IMR-90 (cell line): ENCODE data around the gene YIPF3. TPM values are rescaled to one million over a fixed set of nuclear protein-coding genes. Genes with fewer than 3 reads are reported as not detected.

Experiments
- ATAC-seq: fragments of 200-7000 bp; cut with Tn5 transposase; 2 replicates; pipeline ENCODE4 v1.9.1; 2020; ENCODE audit warnings: low read depth, mild to moderate bottlenecking, moderate library complexity
- BruUV-seq: library from RNA; stranded (reverse); fragments of 400-500 nt; replicated peaks from 2 replicates; lab custom pipeline; 2021; lab: Mats Ljungman, UMichigan
- CTCF ChIA-PET: fragments of 300-600 bp; formaldehyde crosslinking; extraction: SDS; loops from one replicate; lab custom pipeline; 2021; ENCODE audit warnings: antibody characterized with exemption; lab: Yijun Ruan, JAX
- POLR2A ChIA-PET: fragments of 300-600 bp; sonication (Branson Sonifier 250); formaldehyde crosslinking; loops from one replicate; lab custom pipeline; 2022; ENCODE audit warnings: antibody characterized with exemption; ENCODE audit not compliant: unreplicated experiment; lab: Charles Lee
- DNase-seq: peaks from one replicate; pipeline ENCODE4 v3.0.0; 2013
- H2AFZ ChIP-seq: replicated peaks from 2 replicates; pipeline ENCODE3; 2013; ENCODE audit warnings: low read length, mild to moderate bottlenecking; ENCODE audit not compliant: poor library complexity
- H2AK5ac ChIP-seq: 2 replicates; pipeline ENCODE4 v1.6.1; 2013; ENCODE audit warnings: low read depth, low read length, inconsistent platforms
- H2AK9ac ChIP-seq: replicated peaks from 2 replicates; pipeline ENCODE3; 2013; ENCODE audit warnings: mild to moderate bottlenecking, low read depth, low read length, moderate library complexity; ENCODE audit not compliant: poor library complexity
- H2BK120ac ChIP-seq: 2 replicates; pipeline ENCODE4 v1.6.1; 2013; ENCODE audit warnings: low read depth, low read length, inconsistent platforms
- H2BK15ac ChIP-seq: 3 replicates; pipeline ENCODE4 v1.6.1; 2013; ENCODE audit warnings: low read depth, low read length, inconsistent platforms
- H2BK20ac ChIP-seq: 2 replicates; pipeline ENCODE4 v1.6.1; 2013; ENCODE audit warnings: low read depth, mild to moderate bottlenecking, inconsistent platforms, low read length, moderate library complexity
- H2BK5ac ChIP-seq: 2 replicates; pipeline ENCODE4 v1.6.1; 2013; ENCODE audit warnings: mild to moderate bottlenecking, low read depth, low read length, inconsistent platforms; ENCODE audit not compliant: poor library complexity, severe bottlenecking
- H3K14ac ChIP-seq: replicated peaks from 2 replicates; pipeline ENCODE4 v1.6.1; 2013; ENCODE audit warnings: low read depth, low read length, inconsistent platforms
- H3K18ac ChIP-seq: 2 replicates; pipeline ENCODE4 v1.6.1; 2013; ENCODE audit warnings: low read depth, low read length, control low read depth
- H3K23ac ChIP-seq: 2 replicates; pipeline ENCODE4 v1.6.1; 2013; ENCODE audit warnings: low read depth, low read length, inconsistent platforms
- H3K27ac ChIP-seq: 2 replicates; pipeline ENCODE4 v1.5.1; 2013; ENCODE audit warnings: mild to moderate bottlenecking, control low read depth, low read length; ENCODE audit not compliant: insufficient read depth
- H3K27me3 ChIP-seq: 2 replicates; pipeline ENCODE4 v1.6.1; 2013; ENCODE audit warnings: low read length; ENCODE audit not compliant: control insufficient read depth, insufficient read depth
- H3K36me3 ChIP-seq: 2 replicates; pipeline ENCODE4 v1.6.1; 2013; ENCODE audit warnings: low read length, mixed read lengths; ENCODE audit not compliant: control insufficient read depth, insufficient read depth
- H3K4ac ChIP-seq: 2 replicates; pipeline ENCODE4 v1.6.1; 2013; ENCODE audit warnings: low read depth, low read length, inconsistent platforms
- H3K4me1 ChIP-seq: 2 replicates; pipeline ENCODE4 v1.6.1; 2013; ENCODE audit warnings: low read length, mixed read lengths; ENCODE audit not compliant: control insufficient read depth, insufficient read depth
- H3K4me2 ChIP-seq: 2 replicates; pipeline ENCODE4 v1.6.1; 2013; ENCODE audit warnings: low read depth, mild to moderate bottlenecking, control low read depth, low read length, moderate library complexity
- H3K4me3 ChIP-seq: 2 replicates; pipeline ENCODE4 v1.5.1; 2013; ENCODE audit warnings: low read depth, mild to moderate bottlenecking, control low read depth, low read length, moderate library complexity; ENCODE audit not compliant: insufficient read depth
- H3K56ac ChIP-seq: 2 replicates; pipeline ENCODE4 v1.6.1; 2013; ENCODE audit warnings: low read length, inconsistent platforms; ENCODE audit not compliant: insufficient read depth; ENCODE audit errors: extremely low read depth
- H3K79me1 ChIP-seq, 2 experiments: 2 replicates each; pipeline ENCODE4 v1.6.1; 2013; ENCODE audit warnings: low read length in 2 of 2, inconsistent platforms in 1 of 2, low read depth in 1 of 2
- H3K9ac ChIP-seq: 2 replicates; pipeline ENCODE4 v1.6.1; 2013; ENCODE audit warnings: low read depth, low read length, control low read depth
- H3K9me1 ChIP-seq: 2 replicates; pipeline ENCODE4 v1.6.1; 2013; ENCODE audit warnings: low read length, inconsistent platforms; ENCODE audit not compliant: insufficient read depth
- H3K9me3 ChIP-seq: 2 replicates; pipeline ENCODE4 v1.6.1; 2013; ENCODE audit warnings: low read length; ENCODE audit not compliant: control insufficient read depth, insufficient read depth
- H4K20me1 ChIP-seq: 2 replicates; pipeline ENCODE4 v1.6.1; 2013; ENCODE audit warnings: low read length, inconsistent platforms; ENCODE audit not compliant: insufficient read depth
- H4K5ac ChIP-seq: 2 replicates; pipeline ENCODE4 v1.6.1; 2013; ENCODE audit warnings: mild to moderate bottlenecking, low read depth, low read length, control low read depth
- H4K8ac ChIP-seq, 2 experiments: 2 replicates each; pipeline ENCODE4 v1.6.1; 2013; ENCODE audit warnings: low read depth in 2 of 2, low read length in 2 of 2, control low read depth in 1 of 2, inconsistent platforms in 1 of 2
- H4K91ac ChIP-seq: 2 replicates; pipeline ENCODE4 v1.6.1; 2013; ENCODE audit warnings: low read depth, low read length, inconsistent platforms; ENCODE audit not compliant: insufficient read depth
- BHLHE40 ChIP-seq: fragments of 150-350 bp; IDR thresholded peaks from 2 replicates; pipeline ENCODE4 v1.6.1; 2016; ENCODE audit warnings: mild to moderate bottlenecking, low read depth, low read length
- CEBPB ChIP-seq: IDR thresholded peaks from 2 replicates; pipeline ENCODE4 v1.6.1; 2012; ENCODE audit warnings: low read depth, low read length, improper control_type of control experiment
- CHD1 ChIP-seq: IDR thresholded peaks from 2 replicates; pipeline ENCODE4 v1.6.1; 2012; ENCODE audit warnings: low read depth, low read length, improper control_type of control experiment
- CTCF ChIP-seq: conservative IDR thresholded peaks from 2 replicates; pipeline ENCODE4 v1.5.1; 2012; ENCODE audit warnings: mild to moderate bottlenecking, low read depth, low read length, improper control_type of control experiment
- ELK1 ChIP-seq: fragments of 150-350 bp; IDR thresholded peaks from 2 replicates; pipeline ENCODE4 v1.6.1; 2016; ENCODE audit warnings: low read depth, mild to moderate bottlenecking, low read length, moderate library complexity, borderline replicate concordance
- FOS ChIP-seq: fragments of 150-350 bp; IDR thresholded peaks from 2 replicates; pipeline ENCODE4 v1.6.1; 2016; ENCODE audit warnings: low read depth, low read length
- MXI1 ChIP-seq: IDR thresholded peaks from 2 replicates; pipeline ENCODE4 v1.6.1; 2012; ENCODE audit warnings: low read depth, mild to moderate bottlenecking, low read length, moderate library complexity, borderline replicate concordance
- POLR2A ChIP-seq: IDR thresholded peaks from 2 replicates; pipeline ENCODE4 v1.6.1; 2012; ENCODE audit warnings: mild to moderate bottlenecking, low read depth, low read length
- RAD21 ChIP-seq: IDR thresholded peaks from 2 replicates; pipeline ENCODE4 v1.6.1; 2012; ENCODE audit warnings: low read length, improper control_type of control experiment
- RFX5 ChIP-seq: IDR thresholded peaks from 2 replicates; pipeline ENCODE4 v1.8.0; 2012; ENCODE audit warnings: low read depth, mild to moderate bottlenecking, low read length, moderate library complexity
- USF2 ChIP-seq: fragments of 150-350 bp; IDR thresholded peaks from 2 replicates; pipeline ENCODE4 v1.6.1; 2017; ENCODE audit warnings: mild to moderate bottlenecking, antibody characterized with exemption, low read length, low read depth
- WGBS, 2 experiments: methylation state at CpG; one replicate each; pipeline versions ENCODE4 v1.1.5 to v1.1.7; 2013; ENCODE audit warnings: missing lambda C conversion rate in 2 of 2; ENCODE audit not compliant: insufficient read length in 1 of 2; ENCODE audit errors: extremely low coverage in 2 of 2; 5-methylcytosine and 5-hydroxymethylcytosine counted together
- dilution Hi-C: fragments of 300-500 bp; cut with HindIII; formaldehyde crosslinking; loops from one replicate; pipeline ENCODE4 v1.14.3; 2018; ENCODE audit warnings: low sequenced_read_pairs; ENCODE audit not compliant: unreplicated experiment
- in situ Hi-C: fragments of 300-500 bp; cut with MboI; formaldehyde crosslinking; loops from 3 replicates; pipeline ENCODE4 v1.14.3; 2019; ENCODE audit warnings: low sequenced_read_pairs, inconsistent platforms, mixed read lengths
- intact Hi-C: fragments of 100-400 bp; cut with micrococcal nuclease; formaldehyde crosslinking; loops from 2 replicates; pipeline ENCODE4 v1.10.0; 2022
- polyA plus RNA-seq, 3 experiments: library from polyadenylated mRNA; depleted of rRNA; stranded (reverse); fragments of >200 nt; gene quantifications; 2 replicates each; pipeline ENCODE4 v1.2.3, GENCODE V29; 2012; ENCODE audit warnings: low replicate concordance in 1 of 3
- total RNA-seq: library from RNA; depleted of rRNA; stranded (reverse); fragments of >200 nt; gene quantifications from 2 replicates; pipeline ENCODE4 v1.2.3, GENCODE V29; 2012

Gene YIPF3
- total and polyA plus RNA-seq, 2 of the 4 experiments (the other 2 are of a cell fraction): 114 to 193 TPM

- no peak overlapping the region for H4K5ac ChIP-seq
- in situ Hi-C loops (loop anchor here (5.0 to 10.0 kb wide), 3 partner anchors 32 to 237 kb away; no protein-coding TSS in a partner anchor), dilution Hi-C loops (no loop called here), intact Hi-C loops (loop anchor here (5.0 kb wide), 1 partner anchor 127 kb away; the partner anchor contains the start of gene ZNF318)
- no peak overlapping the region for H2AFZ ChIP-seq
- DNase-seq (no peak), ATAC-seq (no peak)
- POLR2A ChIA-PET: no interaction called here
- H3K9me1 ChIP-seq: peaks cover 34% of the 10 kb centered on the region
- H2BK5ac ChIP-seq: peak overlapping the region; percentile 11
- H3K79me1 ChIP-seq: peaks cover 34 to 67% of the 10 kb centered on the region in 2 experiments
- no peaks in the 10 kb centered on the region for H3K9me3 ChIP-seq
- H3K4ac ChIP-seq: no peak overlapping the region
- peaks cover 46% of the 10 kb centered on the region for H3K4me1 ChIP-seq
- no peak overlapping the region for H2AK5ac ChIP-seq
- peaks cover 13% of the 10 kb centered on the region for H3K36me3 ChIP-seq
- H3K23ac ChIP-seq: no peak overlapping the region
- H2BK15ac ChIP-seq: no peak overlapping the region
- BruUV-seq: no TSS peak
- peak overlapping the region; percentile 17 for H2AK9ac ChIP-seq
- H3K27me3 ChIP-seq: no peaks in the 10 kb centered on the region
- H4K91ac ChIP-seq: no peak overlapping the region
- no peak overlapping the region for H4K8ac ChIP-seq
- H2BK20ac ChIP-seq: no peak overlapping the region
- H3K27ac ChIP-seq: no peak overlapping the region
- H3K14ac ChIP-seq: no peak overlapping the region
- peaks cover 22% of the 10 kb centered on the region; the same call in 1 of the 2 replicates for H4K20me1 ChIP-seq
- no peak overlapping the region for H3K18ac ChIP-seq
- no peak overlapping the region for H3K4me2 ChIP-seq
- no peak overlapping the region for H3K9ac ChIP-seq
- WGBS, 2 experiments: 95% methylated on average over 3 of the region's 4 CpGs; no CpG with 5 or more reads in 1 of the 2 experiments
- CTCF ChIA-PET: interaction anchor here (0.5 to 3.3 kb wide), 2 partner anchors 12 to 14 kb away, joined by 3 to 17 read pairs; no protein-coding TSS in a partner anchor
- TF ChIP-seq ELK1 (no peak), CEBPB (no peak), FOS (no peak), RAD21 (no peak), USF2 (no peak), BHLHE40 (no peak), CHD1 (no peak), RFX5 (no peak), POLR2A (no peak), MXI1 (no peak), CTCF (no peak)
- no peak overlapping the region for H3K4me3 ChIP-seq
- H3K56ac ChIP-seq: no peak overlapping the region
- no peak overlapping the region for H2BK120ac ChIP-seq
Observed at GRCh38 chr6:43494766-43495165, 22.0 kb downstream of the YIPF3 start.
